Adrenal gland (tissue), 12 donors: ENCODE results near the gene KCNJ16. TPM values are rescaled to one million over a fixed set of nuclear protein-coding genes. Genes with fewer than 3 reads are reported as not detected.

Experiments used
- DNase-seq, 7 donors: peaks; one replicate each; pipeline ENCODE4 v3.0.0-alpha.2; 2019 to 2020
- H3K27ac ChIP-seq, 5 donors: fragments of 200-600 bp; sonication (generic) in 4 of 5; 1 replicate in 3 of 5; 2 replicates in 2 of 5; pipeline versions ENCODE4 v1.5.1 to v1.8.0; 2016 to 2020; ENCODE audit warnings: mild to moderate bottlenecking in 1 of 5
- H3K27me3 ChIP-seq: fragments of 200-600 bp; 2 replicates; pipeline ENCODE4 v1.8.0; 2021
- H3K36me3 ChIP-seq, 2 donors: fragments of 200-600 bp; replicated peaks in 1 of 2; 1 replicate in 1 of 2; 2 replicates in 1 of 2; pipeline versions ENCODE4 v1.5.1 to v1.8.0; 2018 to 2022
- H3K4me1 ChIP-seq, 2 donors: fragments of 200-600 bp; replicated peaks in 1 of 2; 1 replicate in 1 of 2; 2 replicates in 1 of 2; pipeline versions ENCODE4 v1.5.1 to v1.8.0; 2018 to 2021
- H3K4me3 ChIP-seq, 4 donors: fragments of 200-600 bp; sonication (generic) in 3 of 4; one replicate each; pipeline ENCODE4 v1.5.1; 2016 to 2018
- H3K9me3 ChIP-seq, 3 donors: fragments of 200-600 bp; sonication (generic) in 1 of 3; replicated peaks in 1 of 3; 1 replicate in 2 of 3; 2 replicates in 1 of 3; pipeline versions ENCODE4 v1.5.1 to v1.8.0; 2016 to 2021
- CTCF ChIP-seq, 6 experiments: fragments of 450-650 bp in 4 of 6; fragments of 200-600 bp in 2 of 6; sonication (generic) in 1 of 6; IDR thresholded peaks; 1 replicate in 5 of 6; 2 replicates in 1 of 6; pipeline versions ENCODE4 v1.5.1 to v1.8.0; 2016 to 2021; ENCODE audit warnings: antibody characterized with exemption in 6 of 6, mild to moderate bottlenecking in 2 of 6, moderate library complexity in 1 of 6
- POLR2A ChIP-seq, 2 donors: fragments of 450-650 bp; IDR thresholded peaks; one replicate each; pipeline ENCODE4 v1.6.1; 2017; ENCODE audit warnings: antibody characterized with exemption in 2 of 2, mild to moderate bottlenecking in 2 of 2, moderate library complexity in 1 of 2
- WGBS, 4 donors: extraction: QIAGEN DNeasy Blood & Tissue Kit in 2 of 4; methylation state at CpG; one replicate each; pipeline versions ENCODE4 v1.1.5 to v1.1.7; 2013 to 2017; 5-methylcytosine and 5-hydroxymethylcytosine counted together
- intact Hi-C, 2 donors: fragments of 100-400 bp; cut with DNase I; formaldehyde crosslinking; loops; one replicate each; pipeline versions ENCODE4 v1.14.1 to v1.15.0; 2022 to 2023
- polyA plus RNA-seq, 3 donors: library from polyadenylated mRNA; stranded (reverse); fragments of 200-250 nt in 2 of 3; fragments of 350-450 nt in 1 of 3; fragmentation: Illumina TruSeq in 1 of 3; extraction: RNeasy Lipid Tissue Mini Kit (QIAGEN cat#74804) in 1 of 3; gene quantifications; one replicate each; pipeline ENCODE4 v1.2.3, GENCODE V29; 2013 to 2014
- total RNA-seq, 9 donors: library from RNA; depleted of rRNA in 4 of 9; stranded (reverse); fragments of >200 nt in 4 of 9; fragments of 120-200 nt in 1 of 9; fragmentation: NEBNext Ultra II Directional in 1 of 9; extraction: Animal tissue kit (Norgen Biotek cat#: 25700) in 1 of 9; gene quantifications; one replicate each; pipeline versions ENCODE4 v1.1.0 to v1.2.4, GENCODE V29; 2013 to 2023
- donor health status: healthy with polysubstance abuse.
- donor health status: Bipolar disorder and iron deficiency.
- donor health status: DM: yes; HTN: yes; CAD: no.
- donor health status: DM: no; HTN: no; CAD: no.
- donor health status: DM: no; HTN: no; CAD: no.
- donor health status: DM: yes; HTN: yes; CAD: no.

KCNJ16 gene
- total and polyA plus RNA-seq, 12 donors: 0.05 to 1.0 (median 0.24) TPM; not detected in 3

- H3K36me3 ChIP-seq: no peaks in the 10 kb centered on the region
- intact Hi-C loops: loop anchor here (10.0 kb wide), 2 partner anchors 540 to 580 kb away; no protein-coding TSS in a partner anchor
- TF ChIP-seq CTCF (IDR thresholded peaks at IDR 0.05): peak; percentile 64 to 83 (median 75)
- no peak for TF ChIP-seq POLR2A (IDR thresholded peaks at IDR 0.05)
- H3K27ac ChIP-seq: no peak overlapping the region
- DNase-seq: no peak
- H3K27me3 ChIP-seq: no peaks in the 10 kb centered on the region
- H3K9me3 ChIP-seq: no peaks in the 10 kb centered on the region
- H3K4me3 ChIP-seq: no peak overlapping the region
- no peaks in the 10 kb centered on the region for H3K4me1 ChIP-seq
- WGBS, 4 donors: 23 to 25% (median 25%) methylated on average over 6 of the region's 6 CpGs
Measured at GRCh38 chr17:70144260-70144846, 69.3 kb downstream of the KCNJ16 start.

- Histone ChIP-seq H3K4me1 (no peaks in the 10 kb centered on the region), H3K36me3 (no peaks in the 10 kb centered on the region), H3K4me3 (no peak overlapping the region), H3K27me3 (no peaks in the 10 kb centered on the region), H3K27ac (no peak overlapping the region), H3K9me3 (no peaks in the 10 kb centered on the region)
- no peak for DNase-seq
- intact Hi-C loops: no loop called here
- TF ChIP-seq POLR2A (IDR thresholded peaks at IDR 0.05) (no peak), CTCF (IDR thresholded peaks at IDR 0.05) (no peak)
- WGBS, 4 donors: 88 to 95% (median 91%) methylated on average over 3 of the region's 3 CpGs
Measured at GRCh38 chr17:70153210-70153609, 78.2 kb downstream of the KCNJ16 start.

GRCh38 chr17:70157151-70157550 is 82.1 kb downstream of the KCNJ16 start:
- no peaks in the 10 kb centered on the region for H3K9me3 ChIP-seq
- no peaks in the 10 kb centered on the region for H3K27me3 ChIP-seq
- intact Hi-C loops: no loop called here
- H3K27ac ChIP-seq: no peak overlapping the region
- H3K4me1 ChIP-seq: no peaks in the 10 kb centered on the region
- WGBS, 4 donors: 75 to 95% (median 85%) methylated on average over 4 of the region's 4 CpGs
- no peaks in the 10 kb centered on the region for H3K36me3 ChIP-seq
- TF ChIP-seq CTCF (IDR thresholded peaks at IDR 0.05): no peak
- no peak for TF ChIP-seq POLR2A (IDR thresholded peaks at IDR 0.05)
- H3K4me3 ChIP-seq: no peak overlapping the region
- DNase-seq: no peak

- H3K27ac ChIP-seq: no peak overlapping the region
- TF ChIP-seq POLR2A (IDR thresholded peaks at IDR 0.05): no peak
- no peak for TF ChIP-seq CTCF (IDR thresholded peaks at IDR 0.05)
- H3K9me3 ChIP-seq: no peaks in the 10 kb centered on the region
- H3K36me3 ChIP-seq: no peaks in the 10 kb centered on the region
- WGBS, 4 donors: 66 to 80% (median 71%) methylated on average over 4 of the region's 4 CpGs
- no peak for DNase-seq
- H3K27me3 ChIP-seq: no peaks in the 10 kb centered on the region
- no peaks in the 10 kb centered on the region for H3K4me1 ChIP-seq
- intact Hi-C loops: no loop called here
- H3K4me3 ChIP-seq: no peak overlapping the region
Measured at GRCh38 chr17:70158180-70158579, 83.2 kb downstream of the KCNJ16 start.
